NCI-H460 (cell line): ENCODE results near the gene GABRA5. TPM values are rescaled to one million over a fixed set of nuclear protein-coding genes. Genes with fewer than 3 reads are reported as not detected.

Source experiments
- DNase-seq: peaks from one replicate; pipeline ENCODE4 v3.0.0-alpha.2; 2016; ENCODE audit warnings: low read depth; ENCODE audit errors: extremely low read depth
- total RNA-seq: library from RNA; depleted of rRNA; stranded (reverse); fragments of >200 nt; shearing (Covaris generic); gene quantifications from 2 replicates; pipeline ENCODE4 v1.2.3, GENCODE V29; 2014

The GABRA5 gene
- total RNA-seq, 1 experiment from 2014 or later, result not detected

DNA sequence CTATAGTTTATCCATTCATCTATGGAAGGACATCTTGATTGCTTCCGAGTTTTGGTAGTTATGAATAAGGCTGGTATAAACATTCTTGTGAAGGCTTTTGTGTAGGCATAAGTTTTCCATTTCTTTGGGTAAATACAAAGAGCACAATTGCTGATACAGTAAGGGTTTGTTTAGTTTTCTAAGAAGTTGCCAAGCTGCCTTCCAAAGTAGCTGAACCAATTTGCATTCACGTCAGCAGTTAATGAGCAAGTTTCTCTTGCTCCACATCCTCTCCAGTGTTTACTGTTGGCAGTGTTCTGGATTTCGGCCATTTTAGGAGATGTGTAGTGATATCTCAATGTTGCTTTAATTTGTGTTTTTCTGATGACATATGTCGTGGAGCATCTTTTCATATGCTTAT, 34.2 kb downstream of the GABRA5 start:
- DNase-seq, result no peak

DNA sequence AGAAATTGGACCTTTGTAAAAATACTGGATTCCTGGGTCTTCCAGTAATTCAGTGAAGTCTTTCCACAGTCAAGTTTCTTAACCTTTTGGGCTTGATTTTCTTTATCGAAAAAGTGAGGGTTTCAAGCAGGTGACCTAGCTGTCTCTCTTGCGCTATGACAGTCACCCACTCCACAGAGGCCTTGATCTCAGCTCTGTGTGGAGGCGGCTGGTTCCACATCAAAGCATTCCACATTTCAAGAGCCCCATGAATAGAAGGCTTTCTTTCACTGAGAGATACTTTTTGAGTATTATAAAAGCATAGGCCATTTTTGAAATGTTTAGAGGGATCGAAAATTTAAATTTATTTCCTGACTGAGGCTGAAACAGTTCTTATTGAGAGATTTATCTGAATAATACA, 43.9 kb downstream of the GABRA5 start:
- no peak for DNase-seq

DNA sequence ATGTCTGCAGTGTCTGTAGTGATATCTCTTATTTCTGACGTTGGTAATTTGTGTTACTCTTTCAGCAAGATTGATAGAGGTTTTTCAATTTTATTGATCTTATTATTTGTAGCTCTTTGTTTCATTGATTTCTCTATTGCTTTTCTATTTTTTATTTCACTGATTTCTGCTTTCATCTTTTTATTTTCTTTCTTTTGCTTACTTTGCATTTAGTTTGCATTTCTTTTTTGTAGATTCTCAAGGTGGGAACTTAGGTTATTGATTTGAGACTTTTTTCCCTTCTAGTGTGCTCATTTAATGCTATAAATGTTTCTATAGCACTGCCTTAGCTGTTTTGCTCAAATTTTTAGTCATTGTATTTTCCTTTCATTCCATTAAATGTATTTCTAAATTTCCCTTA, 54.6 kb downstream of the GABRA5 start:
- DNase-seq, result no peak

DNA sequence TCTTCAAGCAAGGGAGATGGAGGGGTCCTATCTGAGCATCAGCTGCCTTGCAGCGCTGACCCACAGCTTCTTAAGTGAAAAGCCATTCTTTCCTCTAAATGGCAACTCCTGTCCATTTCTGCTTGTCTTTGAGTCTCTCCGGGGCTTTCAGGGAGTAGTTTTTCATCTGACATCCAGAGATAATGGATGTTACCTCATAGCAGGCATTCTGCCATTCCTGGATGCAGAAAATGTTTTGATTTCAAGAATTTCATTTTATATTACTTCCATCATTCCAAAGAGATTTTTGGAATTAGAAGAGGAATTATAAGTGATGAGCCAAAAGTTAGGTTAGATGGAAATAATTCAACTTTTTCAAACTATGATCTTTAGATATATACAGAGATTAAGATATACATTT, 59.2 kb downstream of the GABRA5 start:
- DNase-seq, result no peak

DNA sequence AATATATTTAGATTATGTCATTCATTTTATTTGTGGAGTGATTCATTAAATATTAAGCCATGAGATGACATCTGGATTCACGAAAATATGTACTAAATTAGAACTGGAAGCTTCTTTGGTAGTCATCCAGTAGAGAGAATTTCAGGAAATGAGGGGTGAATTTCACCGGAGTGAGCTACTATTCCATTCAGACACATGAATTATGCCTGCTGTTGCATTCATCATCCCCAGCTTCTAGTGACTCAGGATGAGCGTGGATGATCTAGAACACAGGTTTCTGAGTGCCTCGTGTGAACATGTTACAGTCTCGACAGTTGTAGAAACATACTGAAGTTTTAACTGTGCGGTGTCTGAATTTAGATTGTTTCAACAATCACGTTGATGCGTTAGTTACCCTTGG, 61.2 kb downstream of the GABRA5 start:
- DNase-seq, result no peak

GRCh38 chr15:26929588-26929987, 62.7 kb downstream of the GABRA5 start:
- DNase-seq, result no peak

GRCh38 chr15:26934848-26935247, 68.0 kb downstream of the GABRA5 start:
- DNase-seq, result no peak

- DNase-seq, result no peak
Observed at GRCh38 chr15:26935322-26935721, 68.5 kb downstream of the GABRA5 start.

GRCh38 chr15:26936502-26936901, 69.6 kb downstream of the GABRA5 start:
- DNase-seq, result no peak

DNA sequence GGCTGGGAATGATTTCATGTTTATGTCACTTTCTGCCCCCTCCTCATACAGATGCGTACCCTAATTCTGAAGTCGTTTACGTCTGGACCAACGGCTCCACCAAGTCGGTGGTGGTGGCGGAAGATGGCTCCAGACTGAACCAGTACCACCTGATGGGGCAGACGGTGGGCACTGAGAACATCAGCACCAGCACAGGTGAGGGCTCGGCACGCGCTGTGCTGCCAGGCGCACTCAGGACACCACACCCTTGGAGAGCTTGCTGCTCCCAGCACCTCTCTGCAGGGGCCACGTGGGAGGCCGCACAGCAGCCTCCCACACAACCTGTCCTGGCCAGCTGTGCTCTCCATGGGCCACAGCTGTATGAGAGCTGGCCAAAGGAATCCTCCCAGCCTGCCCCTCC, 70.3 kb downstream of the GABRA5 start:
- DNase-seq, result no peak

- DNase-seq, result no peak
Observed at GRCh38 chr15:26939398-26939797, 72.5 kb downstream of the GABRA5 start.

GRCh38 chr15:26941489-26941888, 74.6 kb downstream of the GABRA5 start:
- DNase-seq, result no peak

GRCh38 chr15:26943866-26944265, 77.0 kb downstream of the GABRA5 start:
- DNase-seq, result no peak

- DNase-seq, result no peak
Observed at GRCh38 chr15:26945046-26945445, 78.2 kb downstream of the GABRA5 start.

DNA sequence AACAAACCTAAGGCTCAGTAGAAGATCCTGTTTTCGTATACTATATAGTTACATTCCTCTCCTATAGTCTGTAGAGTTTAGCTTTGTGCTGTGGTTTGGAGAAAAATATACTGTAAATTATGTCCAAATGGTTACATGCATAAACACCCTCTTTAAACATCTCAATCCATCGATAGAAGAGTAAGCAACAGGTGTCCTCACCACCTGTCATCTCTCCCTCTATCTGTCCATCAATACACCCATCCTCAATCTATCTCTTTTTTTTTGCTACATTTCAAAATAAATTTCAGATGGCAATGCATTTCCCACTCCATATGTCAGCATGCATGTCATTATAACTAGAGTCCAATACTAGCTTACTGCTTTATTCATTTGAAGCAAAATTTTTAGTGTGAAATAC, 83.1 kb downstream of the GABRA5 start:
- DNase-seq, result no peak

DNA sequence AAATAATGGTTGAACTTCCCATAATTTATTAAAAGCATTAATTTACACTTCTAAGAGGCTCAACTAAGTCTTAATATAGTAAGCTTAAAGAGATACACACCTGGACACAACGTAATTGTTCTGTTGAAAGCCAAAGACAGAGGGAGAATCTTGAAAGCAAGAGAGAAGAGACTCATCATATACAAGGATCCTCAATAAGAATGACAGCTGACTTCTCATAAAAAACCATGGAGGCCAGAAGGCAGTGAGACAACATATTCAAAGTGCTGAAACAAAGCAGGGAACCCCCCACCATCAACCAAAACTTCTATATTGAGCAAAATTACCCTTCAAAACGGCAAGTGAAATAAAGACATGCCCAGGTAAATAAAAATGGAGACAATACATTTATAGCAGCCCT, 87.5 kb downstream of the GABRA5 start:
- no peak for DNase-seq

- no peak for DNase-seq
Observed at GRCh38 chr15:26967719-26968269, 100.9 kb downstream of the GABRA5 start.

DNA sequence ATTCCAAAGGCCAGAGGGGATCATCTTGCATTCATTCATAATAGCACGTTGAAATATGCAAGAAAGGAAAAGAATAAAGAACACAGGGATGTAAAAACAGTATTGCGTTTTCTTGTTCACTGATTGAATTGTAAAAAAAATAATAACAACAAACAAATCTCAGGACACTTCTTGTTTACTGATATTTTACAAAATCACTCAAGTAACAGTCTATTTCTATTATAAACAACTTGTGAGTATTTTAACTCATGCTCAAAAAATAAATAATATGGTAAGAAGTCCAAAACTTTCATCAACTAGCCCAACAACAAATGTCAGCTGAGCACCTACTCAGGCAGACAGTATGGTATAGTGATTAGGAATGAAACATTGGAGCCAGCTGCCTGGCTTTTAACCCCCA, 101.9 kb downstream of the GABRA5 start:
- DNase-seq, result no peak

GRCh38 chr15:26970712-26971210, 103.9 kb downstream of the GABRA5 start, which contains the start of gene GABRG3:
Gene GABRG3 (plus strand): TSS chr15:26971181.
- DNase-seq, result no peak

DNA sequence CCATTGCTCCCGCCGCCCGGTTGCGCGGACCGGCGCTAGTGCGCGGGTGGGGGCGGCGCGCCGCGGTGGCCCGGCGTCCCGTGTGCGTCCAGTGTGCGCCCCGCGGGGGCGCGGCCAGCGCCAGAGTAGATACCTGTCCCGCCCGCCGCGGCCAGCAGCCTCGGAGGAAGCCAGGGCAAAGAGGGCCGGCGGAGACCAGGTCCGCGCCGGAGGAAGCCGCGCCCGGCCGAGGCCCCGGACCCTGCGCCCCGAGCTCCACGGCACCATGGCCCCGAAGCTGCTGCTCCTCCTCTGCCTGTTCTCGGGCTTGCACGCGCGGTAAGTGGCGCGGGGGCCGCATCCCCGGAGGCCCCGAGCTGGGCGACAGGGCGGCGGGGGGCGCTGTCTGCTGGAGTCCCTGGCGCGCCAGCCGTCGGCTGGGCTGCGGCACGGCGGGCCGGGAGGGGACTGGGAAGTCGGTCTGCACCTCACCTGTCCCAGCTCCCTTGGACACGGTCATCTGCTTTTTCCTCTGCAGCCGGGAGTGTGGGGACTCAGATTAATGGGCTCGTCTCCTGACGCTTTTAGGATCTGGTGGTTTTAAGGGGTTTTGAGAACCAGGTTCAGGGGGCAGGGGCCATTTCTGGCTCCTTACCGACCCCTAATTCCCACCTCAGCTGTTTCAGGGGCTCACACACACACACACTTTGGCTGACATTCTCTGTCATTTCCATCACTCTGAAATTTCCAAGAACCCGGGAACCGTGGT, 104.6 kb downstream of the GABRA5 start:
- no peak for DNase-seq

DNA sequence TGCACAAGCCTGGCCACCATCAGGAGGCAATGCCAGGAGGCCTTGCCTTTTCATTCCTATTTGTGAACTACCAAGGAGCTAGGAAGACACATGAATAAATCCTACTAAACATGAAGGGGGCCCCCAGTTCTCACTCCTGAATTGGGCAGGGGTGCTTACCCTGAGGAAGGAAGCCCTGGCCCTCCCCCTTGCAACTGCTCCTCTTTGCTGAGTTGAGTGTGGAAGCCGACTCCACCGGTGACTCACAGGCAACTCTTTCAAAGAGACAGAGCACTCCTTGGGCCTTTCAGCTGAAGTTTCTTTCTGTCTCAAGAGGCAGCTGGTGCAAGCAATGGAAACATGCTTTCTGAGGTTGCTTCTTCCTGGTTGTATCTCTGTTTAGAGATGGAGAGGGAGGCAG, 105.8 kb downstream of the GABRA5 start:
- no peak for DNase-seq

GRCh38 chr15:26974120-26974780, 107.4 kb downstream of the GABRA5 start:
- DNase-seq, result peak; percentile 49
